SK-N-SH (cell line): ENCODE measurements around the gene TAMALIN.

ENCODE experiments used
- CTCF ChIP-seq: fragments of 200-600 bp; sonication (generic); IDR thresholded peaks from 2 replicates; pipeline ENCODE4 v1.6.1; 2017; ENCODE audit warnings: antibody characterized with exemption, mild to moderate bottlenecking, moderate library complexity
- EP300 ChIP-seq, 2 experiments: IDR thresholded peaks; 2 replicates each; pipeline versions ENCODE4 v1.4.0 to v1.6.1; 2012; ENCODE audit warnings: borderline replicate concordance in 1 of 2, low read depth in 1 of 2, low read length in 1 of 2
- EZH2phosphoT487 ChIP-seq: fragments of 200-600 bp; sonication (generic); IDR thresholded peaks from 2 replicates; pipeline ENCODE4 v1.6.1; 2017; ENCODE audit warnings: low read depth, mixed run types, mild to moderate bottlenecking, antibody characterized with exemption, moderate library complexity, borderline replicate concordance
- FOSL2 ChIP-seq: IDR thresholded peaks from 2 replicates; pipeline ENCODE4 v1.4.0; 2012; ENCODE audit warnings: low read depth, mild to moderate bottlenecking, moderate library complexity, borderline replicate concordance
- MXI1 ChIP-seq: IDR thresholded peaks from 2 replicates; pipeline ENCODE4 v1.6.1; 2012; ENCODE audit warnings: mild to moderate bottlenecking, low read depth, low read length, improper control_type of control experiment
- NRF1 ChIP-seq: IDR thresholded peaks from 2 replicates; pipeline ENCODE4 v1.6.1; 2012; ENCODE audit warnings: low read depth, mild to moderate bottlenecking, low read length
- RAD21 ChIP-seq: IDR thresholded peaks from 2 replicates; pipeline ENCODE4 v1.6.1; 2012; ENCODE audit warnings: mild to moderate bottlenecking, low read length
- RCOR1 ChIP-seq: fragments of 150-350 bp; IDR thresholded peaks from 2 replicates; pipeline ENCODE4 v1.6.1; 2017; ENCODE audit warnings: antibody characterized with exemption, low read length
- RXRA ChIP-seq: IDR thresholded peaks from 2 replicates; pipeline ENCODE4 v1.4.0; 2012; ENCODE audit warnings: low read depth, mild to moderate bottlenecking, borderline replicate concordance
- SIN3A ChIP-seq: IDR thresholded peaks from 2 replicates; pipeline ENCODE4 v1.6.1; 2012; ENCODE audit warnings: low read depth, mild to moderate bottlenecking, low read length, moderate library complexity, borderline replicate concordance
- SMC3 ChIP-seq: IDR thresholded peaks from 2 replicates; pipeline ENCODE4 v1.6.1; 2012; ENCODE audit warnings: low read depth, low read length, improper control_type of control experiment
- USF2 ChIP-seq: fragments of 150-350 bp; IDR thresholded peaks from 2 replicates; pipeline ENCODE4 v1.6.1; 2017; ENCODE audit warnings: antibody characterized with exemption, low read length, low read depth, borderline replicate concordance
- YY1 ChIP-seq: IDR thresholded peaks from 2 replicates; pipeline ENCODE4 v1.4.0; 2012; ENCODE audit warnings: low read depth, mild to moderate bottlenecking
- TF ChIP-seq, protein P1 (sequence below): IDR thresholded peaks from 2 replicates; pipeline ENCODE4 v1.6.1; 2012; ENCODE audit warnings: mild to moderate bottlenecking, low read depth, low read length, moderate library complexity

GRCh38 chr12:52052468-52053186, 45.9 kb downstream of the TAMALIN start:
- TF ChIP-seq YY1, result no peak
- no peak for TF ChIP-seq MXI1
- TF ChIP-seq RXRA, result no peak
- TF ChIP-seq, protein P1, sequence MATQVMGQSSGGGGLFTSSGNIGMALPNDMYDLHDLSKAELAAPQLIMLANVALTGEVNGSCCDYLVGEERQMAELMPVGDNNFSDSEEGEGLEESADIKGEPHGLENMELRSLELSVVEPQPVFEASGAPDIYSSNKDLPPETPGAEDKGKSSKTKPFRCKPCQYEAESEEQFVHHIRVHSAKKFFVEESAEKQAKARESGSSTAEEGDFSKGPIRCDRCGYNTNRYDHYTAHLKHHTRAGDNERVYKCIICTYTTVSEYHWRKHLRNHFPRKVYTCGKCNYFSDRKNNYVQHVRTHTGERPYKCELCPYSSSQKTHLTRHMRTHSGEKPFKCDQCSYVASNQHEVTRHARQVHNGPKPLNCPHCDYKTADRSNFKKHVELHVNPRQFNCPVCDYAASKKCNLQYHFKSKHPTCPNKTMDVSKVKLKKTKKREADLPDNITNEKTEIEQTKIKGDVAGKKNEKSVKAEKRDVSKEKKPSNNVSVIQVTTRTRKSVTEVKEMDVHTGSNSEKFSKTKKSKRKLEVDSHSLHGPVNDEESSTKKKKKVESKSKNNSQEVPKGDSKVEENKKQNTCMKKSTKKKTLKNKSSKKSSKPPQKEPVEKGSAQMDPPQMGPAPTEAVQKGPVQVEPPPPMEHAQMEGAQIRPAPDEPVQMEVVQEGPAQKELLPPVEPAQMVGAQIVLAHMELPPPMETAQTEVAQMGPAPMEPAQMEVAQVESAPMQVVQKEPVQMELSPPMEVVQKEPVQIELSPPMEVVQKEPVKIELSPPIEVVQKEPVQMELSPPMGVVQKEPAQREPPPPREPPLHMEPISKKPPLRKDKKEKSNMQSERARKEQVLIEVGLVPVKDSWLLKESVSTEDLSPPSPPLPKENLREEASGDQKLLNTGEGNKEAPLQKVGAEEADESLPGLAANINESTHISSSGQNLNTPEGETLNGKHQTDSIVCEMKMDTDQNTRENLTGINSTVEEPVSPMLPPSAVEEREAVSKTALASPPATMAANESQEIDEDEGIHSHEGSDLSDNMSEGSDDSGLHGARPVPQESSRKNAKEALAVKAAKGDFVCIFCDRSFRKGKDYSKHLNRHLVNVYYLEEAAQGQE, result no peak
- no peak for TF ChIP-seq CTCF
- TF ChIP-seq SIN3A, result no peak
- no peak for TF ChIP-seq EP300 (IDR thresholded peaks at IDR 0.05; ENCODE audit: borderline replicate concordance in 1 of 2, low read depth in 1 of 2, low read length in 1 of 2)
- no peak for TF ChIP-seq RCOR1
- TF ChIP-seq FOSL2, result no peak
- no peak for TF ChIP-seq RAD21
- no peak for TF ChIP-seq EZH2phosphoT487
- no peak for TF ChIP-seq NRF1
- TF ChIP-seq SMC3, result no peak
- TF ChIP-seq USF2, result no peak
